Measurements from ENCODE around the gene ARHGAP10.
A peak's percentile ranks its signal among the peaks of the same experiment; 100 is the strongest.
"Not testable (repeated sequence)": the region's sequence is repeated elsewhere in the genome, so short reads cannot be mapped to it uniquely, and the experiment has no call there.

Gene ARHGAP10

DNA sequence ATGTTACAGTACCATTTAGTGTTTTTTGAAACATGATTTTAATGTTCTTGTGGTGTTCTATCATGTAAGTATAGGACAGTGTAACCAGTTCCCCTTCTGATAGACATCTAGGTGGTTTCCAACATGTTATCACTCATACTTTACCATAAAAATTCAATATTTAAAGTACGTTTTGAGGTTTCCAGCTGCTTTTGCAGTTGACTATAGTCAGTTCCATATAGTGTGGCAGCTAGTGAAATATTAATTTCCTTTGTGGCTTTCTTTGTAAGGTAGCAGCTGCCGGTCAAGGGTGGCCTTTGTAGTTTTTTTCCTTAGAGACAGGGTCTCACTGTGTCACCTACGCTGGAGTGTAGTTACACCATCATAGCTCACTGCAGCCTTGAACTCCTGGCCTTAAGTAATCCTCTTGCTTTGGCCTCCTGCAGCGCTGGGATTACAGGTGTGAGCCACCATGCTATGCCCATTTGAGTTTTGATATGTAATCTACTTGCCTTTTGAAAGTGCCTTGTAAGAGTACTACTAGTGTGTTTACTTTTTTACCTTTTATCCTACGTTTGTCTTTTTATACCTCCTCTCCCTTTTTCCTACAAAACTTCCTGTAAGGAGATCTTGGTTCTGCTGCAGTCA is 63.0 kb downstream of the ARHGAP10 start:
- DNase-seq (ENCODE audit: low spot score), result no peak

DNA sequence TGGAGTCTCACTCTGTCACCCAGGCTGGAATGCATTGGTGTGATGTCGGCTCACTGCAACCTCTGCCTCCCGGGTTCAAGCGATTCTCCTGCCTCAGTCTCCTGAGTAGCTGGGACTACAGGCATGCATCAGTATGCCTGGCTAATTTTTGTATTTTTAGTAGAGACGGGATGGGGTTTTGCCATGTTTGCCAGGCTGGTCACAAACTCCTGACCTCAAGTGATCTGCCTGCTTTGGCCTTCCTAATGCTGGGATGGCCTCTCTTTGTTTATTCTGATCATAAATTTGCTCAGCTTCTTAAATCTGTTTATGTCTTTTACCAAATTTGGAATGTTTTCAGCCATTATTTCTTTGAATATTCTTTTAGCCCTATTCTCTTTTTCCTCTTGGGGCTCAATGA is 67.2 kb downstream of the ARHGAP10 start:
- DNase-seq (ENCODE audit: low spot score), result not testable (repeated sequence)

DNA sequence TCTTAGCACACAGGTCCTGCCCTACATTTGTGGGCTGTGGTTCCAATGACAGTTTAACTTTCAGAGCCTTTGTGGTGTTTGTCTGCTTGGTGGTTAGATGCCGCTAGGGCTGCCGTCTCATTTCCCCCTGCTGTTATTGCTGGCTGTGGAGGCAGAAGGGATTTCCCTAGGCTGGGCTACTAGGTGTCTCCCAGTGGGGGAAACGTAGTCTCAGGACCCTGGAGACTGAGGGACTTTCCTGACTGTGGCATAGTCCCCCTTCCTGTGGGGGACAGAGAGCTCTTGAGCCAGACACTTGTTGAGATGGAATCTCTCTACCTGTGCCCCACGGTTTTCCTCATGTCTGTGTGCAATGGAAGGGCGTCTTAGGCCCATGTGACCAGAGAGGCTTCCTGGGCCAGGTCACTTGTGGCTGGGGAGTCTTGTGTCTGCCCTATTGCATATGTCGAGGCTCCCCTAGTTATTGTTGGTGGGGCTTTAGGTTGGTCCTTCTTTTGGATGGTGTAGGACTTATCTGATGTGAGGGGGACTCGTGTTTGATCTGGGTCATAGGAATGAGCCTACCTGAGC is 68.2 kb downstream of the ARHGAP10 start:
- no peak for DNase-seq (ENCODE audit: low spot score)

DNA sequence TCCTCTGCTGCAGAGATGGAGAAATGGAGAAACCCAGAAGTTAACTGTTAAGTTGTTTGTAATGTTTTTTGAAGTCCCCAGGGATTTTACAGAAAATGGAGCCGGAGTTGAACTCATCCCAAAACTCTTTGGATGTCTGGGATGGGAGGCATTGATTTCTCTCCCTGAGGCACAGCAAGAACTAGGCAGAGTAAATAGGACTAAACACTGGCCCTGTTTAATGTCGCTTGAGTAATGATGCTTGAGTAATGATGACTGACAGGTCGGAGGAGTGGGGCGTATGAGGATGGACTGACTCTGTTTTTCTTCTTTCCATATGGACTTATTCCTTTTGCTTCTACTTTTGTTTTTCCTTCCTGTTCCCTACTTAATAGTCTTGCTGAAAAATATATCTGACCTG is 69.9 kb downstream of the ARHGAP10 start:
- no peak for DNase-seq (ENCODE audit: low spot score)

DNA sequence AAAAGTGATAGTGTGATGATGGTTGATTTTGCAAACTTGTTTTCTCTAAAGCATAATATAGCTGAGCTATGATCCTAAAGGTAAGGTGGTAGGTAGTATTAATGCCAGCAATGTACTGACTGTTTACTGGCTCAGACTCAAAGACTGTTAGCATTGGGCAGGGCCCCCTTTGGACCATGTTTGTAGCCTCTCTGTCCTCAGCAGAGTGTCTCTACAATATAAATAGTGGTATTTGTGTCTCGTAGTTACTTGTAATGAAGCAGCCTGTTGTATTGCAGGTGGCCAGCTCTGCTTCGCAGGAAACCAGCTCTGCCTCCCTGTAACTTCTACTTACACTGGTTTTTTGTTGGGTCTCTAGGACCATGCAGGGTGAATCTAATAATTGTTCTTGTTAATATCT is 70.5 kb downstream of the ARHGAP10 start:
- DNase-seq (ENCODE audit: low spot score), result no peak

DNA sequence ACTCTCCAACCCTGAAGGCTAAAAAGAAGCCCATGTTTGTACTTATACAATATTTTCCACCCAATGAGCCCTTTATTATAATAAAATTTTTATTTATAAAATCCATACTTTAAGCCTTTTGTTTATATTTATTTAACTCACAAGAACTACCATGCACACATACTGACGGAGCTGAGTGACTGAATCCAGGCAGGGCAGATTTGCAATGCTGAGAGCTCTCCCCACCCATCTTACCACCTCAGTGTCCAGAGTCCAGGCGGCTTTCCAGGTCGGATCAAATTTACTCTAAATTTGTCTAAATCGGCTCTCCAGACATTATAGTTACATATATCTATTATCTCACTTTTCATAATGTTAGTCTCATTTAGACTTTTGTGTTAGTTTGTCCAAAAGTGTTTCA is 74.1 kb downstream of the ARHGAP10 start:
- no peak for DNase-seq (ENCODE audit: low spot score)

DNA sequence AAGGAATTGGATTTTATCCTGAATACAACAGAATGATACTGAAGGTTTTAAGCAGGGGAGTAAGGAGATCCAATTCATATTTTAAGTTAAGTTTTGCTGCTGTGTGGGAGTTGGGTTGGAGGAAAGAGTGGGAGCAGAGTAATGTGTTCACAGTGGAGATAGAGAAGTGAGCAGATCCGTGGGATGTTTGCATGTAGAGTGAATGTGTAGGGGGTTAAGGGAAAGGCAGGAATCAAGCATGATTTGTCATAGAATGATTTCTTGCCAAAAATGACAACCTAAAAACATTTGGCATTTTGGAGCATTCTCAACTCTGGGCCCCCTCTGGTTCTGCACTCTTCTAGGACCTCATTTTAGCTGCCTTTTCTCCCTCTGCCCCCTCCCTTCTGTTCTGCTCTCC is 76.6 kb downstream of the ARHGAP10 start:
- DNase-seq (ENCODE audit: low spot score), result no peak

DNA sequence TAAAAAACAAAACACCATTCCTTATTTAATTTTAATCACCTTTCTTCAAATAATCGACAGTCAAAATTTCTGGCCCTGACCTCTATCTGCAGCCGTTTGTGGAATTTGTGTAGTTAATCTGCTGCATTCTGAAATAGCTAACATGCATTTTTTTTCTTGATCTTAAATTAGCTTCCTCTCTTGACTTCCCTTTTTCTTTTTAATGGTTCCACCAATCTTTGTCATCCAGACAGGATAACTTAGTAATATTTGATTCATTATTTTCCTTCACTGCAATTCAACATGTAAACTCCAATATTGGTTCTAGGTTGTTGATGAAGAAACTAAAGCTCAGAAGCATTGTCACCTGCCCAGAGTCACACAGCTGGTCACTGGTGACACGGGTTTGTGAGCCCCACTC is 77.3 kb downstream of the ARHGAP10 start:
- DNase-seq (ENCODE audit: low spot score), result no peak

DNA sequence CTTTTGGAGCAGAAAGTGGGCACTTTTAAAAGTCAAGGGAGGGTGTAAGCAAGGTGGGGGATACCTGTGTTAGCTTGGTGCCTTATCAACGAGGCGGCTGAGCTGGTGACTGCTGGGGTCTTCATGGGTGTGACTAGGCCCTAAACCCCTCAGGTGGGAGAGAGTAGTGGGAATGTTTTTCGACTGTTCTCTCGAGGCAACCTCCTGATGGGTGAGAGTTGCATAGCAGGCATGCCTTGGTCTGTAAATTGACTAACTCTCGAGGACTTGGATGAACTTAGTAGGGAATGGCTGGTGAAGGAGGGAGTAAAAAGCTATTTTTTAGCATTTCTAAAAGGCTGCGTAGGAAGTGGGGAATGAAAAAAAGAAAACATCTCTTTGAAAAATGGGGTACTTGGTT is 80.0 kb downstream of the ARHGAP10 start:
- DNase-seq (ENCODE audit: low spot score), result no peak

DNA sequence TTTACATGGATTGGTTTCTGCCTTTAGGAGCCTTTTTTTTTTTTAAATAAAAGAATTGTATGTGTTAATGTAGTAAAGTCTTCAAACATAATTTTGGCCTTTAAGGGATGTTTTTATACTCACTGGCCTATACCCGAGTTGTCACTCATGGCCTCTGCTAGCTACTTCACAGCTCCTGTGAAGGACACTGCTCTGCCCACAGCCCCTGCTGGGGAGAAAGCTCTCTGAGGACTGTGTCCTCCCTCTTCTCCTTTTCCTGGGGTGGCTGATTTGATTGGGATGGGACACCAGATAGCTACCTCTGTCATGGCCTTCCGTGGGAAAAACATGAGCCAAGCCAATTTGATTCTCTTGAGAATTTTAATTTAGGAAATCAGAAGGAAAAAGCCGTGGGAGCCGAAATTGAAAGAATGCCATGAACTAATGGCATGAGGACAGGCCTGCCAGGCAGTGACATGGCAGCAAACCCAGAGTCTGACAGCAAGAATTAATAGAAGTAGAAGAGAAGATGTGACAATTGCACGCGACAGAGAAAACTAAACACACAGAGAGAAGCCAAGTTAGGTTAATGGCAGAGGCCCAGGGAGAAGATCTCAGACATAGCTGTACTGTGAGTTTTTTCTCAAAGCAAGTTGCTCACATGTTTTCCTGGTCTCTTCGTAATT is 81.4 kb downstream of the ARHGAP10 start:
- peak; percentile 57 for DNase-seq (ENCODE audit: low spot score)

DNA sequence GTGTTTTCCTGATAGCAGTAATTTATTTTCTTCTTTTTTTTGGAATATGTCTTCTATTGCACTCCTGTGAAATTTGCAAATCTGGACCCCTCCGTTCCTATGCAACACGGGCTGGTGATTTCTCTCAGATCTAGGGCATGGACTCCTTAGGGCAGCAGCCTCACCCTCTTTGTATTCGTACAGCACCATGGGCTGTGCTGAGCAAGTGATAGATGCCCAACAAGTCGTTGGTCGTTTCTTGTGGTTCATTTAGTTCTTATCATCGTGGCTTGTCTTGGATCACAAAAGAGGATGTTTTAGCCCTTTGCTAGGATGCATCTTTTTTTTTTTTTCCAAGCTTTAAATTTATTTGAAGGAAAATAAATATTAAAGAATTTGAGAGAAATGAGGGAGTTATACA is 82.1 kb downstream of the ARHGAP10 start:
- DNase-seq (ENCODE audit: low spot score), result no peak

DNA sequence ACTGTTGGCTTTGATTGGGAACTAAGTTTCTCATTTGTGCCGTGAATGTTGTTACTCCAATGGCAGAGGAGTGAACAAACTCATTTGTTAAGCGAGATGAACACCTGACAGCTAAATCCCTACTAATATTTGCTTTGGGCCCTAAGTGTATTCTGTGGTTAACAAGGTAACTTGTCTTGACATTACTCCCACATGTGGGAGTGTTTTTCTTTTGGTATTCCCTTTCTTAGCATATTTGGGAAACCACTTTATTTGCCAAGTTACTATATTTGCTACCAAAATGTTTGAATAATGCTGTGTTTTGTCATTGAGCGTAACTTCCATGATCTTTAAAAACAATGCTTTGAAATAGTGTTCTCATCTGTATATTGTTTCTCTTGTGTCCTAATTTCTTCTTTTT is 82.5 kb downstream of the ARHGAP10 start:
- DNase-seq (ENCODE audit: low spot score), result no peak

DNA sequence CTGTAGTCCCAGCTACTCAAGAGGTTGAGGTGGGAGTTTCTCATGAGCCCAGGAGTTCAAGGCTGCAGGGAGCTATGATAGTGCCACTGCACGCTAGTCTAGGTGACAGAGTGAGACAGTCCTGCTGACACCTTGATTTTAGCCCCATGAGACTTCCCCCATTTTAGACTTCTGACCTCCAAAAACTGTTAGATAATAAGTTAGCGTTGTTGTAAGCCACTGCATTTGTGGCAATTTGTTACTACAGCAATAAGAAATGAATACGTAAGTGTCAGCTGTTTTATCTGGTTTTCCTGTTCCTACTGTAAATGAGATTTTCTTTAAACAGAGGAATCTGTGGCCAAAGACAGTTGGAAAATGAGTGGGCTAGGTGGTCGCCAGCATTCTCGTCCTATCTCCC is 83.9 kb downstream of the ARHGAP10 start:
- no peak for DNase-seq (ENCODE audit: low spot score)

DNA sequence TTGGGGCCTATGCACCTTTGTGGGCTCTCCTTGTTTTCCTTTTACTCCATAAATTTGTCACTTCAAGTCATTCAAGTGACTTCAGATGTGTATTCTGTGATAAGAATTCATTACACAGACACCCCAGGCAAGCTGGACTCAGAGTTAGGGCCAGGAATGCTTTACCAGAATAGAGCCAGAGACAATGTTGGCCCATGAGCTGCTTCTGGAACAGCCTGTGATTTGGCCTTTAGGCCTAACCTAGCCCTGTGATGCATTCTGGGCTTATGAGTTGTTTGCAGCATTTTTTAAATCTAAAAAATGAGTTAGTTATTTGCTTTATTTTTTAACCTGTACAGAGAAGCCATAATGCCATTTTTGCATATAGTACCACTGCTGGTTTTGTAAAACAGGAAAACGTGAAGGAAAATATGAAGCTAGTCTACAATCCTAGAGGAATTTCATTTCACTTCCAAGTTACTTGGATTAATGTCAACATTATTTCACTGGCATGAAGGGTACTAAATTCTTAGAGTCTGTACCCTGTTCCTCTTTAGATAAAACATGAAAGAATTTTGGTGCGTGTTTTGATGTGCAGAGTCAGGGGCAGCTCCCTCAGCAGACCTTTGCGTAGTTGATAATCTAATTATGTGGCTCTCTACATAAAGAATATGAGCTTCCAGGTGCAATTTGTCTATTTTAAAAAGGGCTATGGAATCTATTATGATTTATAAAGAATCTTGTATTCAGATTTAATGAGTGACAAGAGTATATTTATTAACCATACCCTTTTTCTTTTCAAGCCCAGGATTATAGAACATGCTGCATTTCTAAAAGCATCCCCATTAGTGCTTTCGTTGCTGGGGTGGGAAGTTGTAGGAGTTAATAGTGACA is 84.7 kb downstream of the ARHGAP10 start:
- DNase-seq (ENCODE audit: low spot score), result no peak

DNA sequence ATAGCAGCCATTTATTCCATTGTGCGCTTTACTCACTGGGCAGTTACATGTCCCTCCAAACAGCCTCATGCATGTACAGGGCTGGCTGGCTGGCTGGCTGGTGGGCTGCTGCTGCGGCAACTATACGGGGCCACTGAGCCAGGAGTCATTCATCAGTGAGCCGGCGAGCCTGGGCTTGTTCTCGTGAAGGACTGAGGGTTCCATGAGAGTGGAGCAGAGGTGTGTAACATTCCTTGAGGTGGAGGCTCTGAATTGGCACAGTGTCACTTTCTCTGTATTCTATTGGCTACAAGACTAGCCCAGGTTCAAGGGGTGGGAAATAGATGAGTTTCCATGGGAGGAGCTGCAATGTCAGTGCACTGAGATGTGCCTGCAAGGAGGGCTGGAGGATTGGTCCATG is 89.1 kb downstream of the ARHGAP10 start:
- DNase-seq (ENCODE audit: low spot score), result no peak

DNA sequence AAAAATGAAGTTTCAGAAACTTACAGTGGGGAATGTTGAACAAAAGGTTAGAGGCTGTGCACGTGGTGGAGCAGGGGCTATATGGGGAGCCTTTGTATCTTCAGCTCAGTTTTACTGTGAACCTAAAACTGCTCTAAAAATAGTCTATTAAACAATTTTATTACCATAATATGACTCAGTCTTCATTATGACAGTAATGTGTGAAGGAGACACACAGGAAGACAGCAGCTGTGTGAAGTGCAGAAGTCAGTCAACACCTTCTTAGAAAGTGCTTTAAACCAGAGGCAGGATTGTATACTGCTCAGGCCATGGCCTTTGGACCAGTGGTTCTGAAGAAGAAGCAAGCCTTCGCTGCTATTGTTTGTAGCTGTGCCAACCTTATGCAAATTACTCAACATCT is 89.7 kb downstream of the ARHGAP10 start:
- no peak for DNase-seq (ENCODE audit: low spot score)

DNA sequence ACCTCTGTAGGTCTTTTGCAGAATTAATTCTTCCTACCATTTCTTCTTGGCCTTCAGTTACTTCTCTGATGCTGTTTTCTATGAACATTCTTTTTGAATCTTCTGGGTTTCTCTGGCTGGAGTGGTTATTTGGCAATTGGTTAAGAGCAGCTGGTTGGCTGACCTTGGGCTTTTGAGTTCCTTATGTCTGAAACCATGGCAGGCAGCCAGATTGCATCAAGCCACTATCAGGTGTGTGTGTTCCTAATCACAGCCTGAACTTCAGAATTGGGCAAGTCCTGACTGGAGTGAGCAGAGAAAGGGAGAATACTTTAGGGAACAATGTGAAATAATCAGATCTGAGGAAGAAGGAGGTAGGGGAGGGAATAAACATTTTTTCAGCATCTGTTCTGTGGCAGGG is 90.2 kb downstream of the ARHGAP10 start:
- no peak for DNase-seq (ENCODE audit: low spot score)

DNA sequence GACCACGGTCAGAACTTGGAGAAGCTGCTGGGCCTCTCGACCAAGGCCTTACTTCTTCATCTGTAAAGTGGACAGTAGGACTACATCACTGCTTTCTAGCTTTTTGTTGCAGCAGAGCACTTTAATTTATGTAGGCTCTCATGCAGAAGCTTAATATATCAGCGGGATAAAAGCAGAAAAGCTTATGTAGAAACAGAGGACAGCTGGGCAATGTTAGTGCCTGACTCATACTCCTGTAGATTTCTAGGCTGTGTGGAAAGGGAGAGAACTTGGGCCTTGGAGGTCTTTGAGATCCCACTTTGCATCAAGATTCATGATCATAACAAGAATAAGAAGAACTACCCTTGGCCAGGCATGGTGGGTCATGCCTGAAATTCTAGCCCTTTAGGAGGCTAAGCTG is 91.2 kb downstream of the ARHGAP10 start:
- no peak for DNase-seq (ENCODE audit: low spot score)

DNA sequence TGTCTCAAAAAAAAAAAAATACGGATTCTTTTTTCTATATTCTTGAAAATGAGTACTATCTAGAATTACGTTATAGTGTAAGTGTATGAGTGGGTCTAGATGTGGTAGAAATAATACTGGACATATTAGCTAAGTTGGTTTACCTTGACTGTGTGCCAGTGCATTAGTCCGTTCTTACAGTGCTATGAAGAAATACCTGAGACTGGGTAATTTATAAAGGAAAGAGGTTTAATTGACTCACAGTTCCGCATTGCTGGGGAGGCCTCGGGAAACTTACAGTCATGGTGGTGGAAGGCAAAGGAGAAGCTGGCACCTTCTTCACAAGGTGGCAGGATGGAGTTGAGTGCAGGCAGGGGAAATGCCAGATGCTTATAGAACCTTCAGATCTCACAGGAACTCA is 92.4 kb downstream of the ARHGAP10 start:
- DNase-seq (ENCODE audit: low spot score), result no peak

DNA sequence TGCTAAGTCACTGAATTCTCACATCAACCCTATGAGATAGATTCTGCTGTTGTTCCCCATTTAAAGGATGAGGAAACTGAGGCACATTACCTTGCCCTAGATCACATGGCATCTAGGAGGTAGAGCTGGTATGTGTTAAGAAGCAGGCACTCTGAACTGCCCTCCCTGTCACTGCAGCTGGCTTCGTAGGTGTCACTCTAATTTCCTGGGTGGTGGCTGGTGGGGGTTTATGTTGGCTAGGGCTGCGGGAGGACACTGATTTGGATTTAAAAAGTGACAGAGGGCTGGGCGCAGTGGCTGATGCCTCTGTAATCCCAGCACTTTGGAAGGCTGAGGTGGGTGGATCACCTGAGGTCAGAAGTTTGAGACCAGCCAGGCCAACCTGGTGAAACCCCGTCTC is 93.0 kb downstream of the ARHGAP10 start:
- no peak for DNase-seq (ENCODE audit: low spot score)

DNA sequence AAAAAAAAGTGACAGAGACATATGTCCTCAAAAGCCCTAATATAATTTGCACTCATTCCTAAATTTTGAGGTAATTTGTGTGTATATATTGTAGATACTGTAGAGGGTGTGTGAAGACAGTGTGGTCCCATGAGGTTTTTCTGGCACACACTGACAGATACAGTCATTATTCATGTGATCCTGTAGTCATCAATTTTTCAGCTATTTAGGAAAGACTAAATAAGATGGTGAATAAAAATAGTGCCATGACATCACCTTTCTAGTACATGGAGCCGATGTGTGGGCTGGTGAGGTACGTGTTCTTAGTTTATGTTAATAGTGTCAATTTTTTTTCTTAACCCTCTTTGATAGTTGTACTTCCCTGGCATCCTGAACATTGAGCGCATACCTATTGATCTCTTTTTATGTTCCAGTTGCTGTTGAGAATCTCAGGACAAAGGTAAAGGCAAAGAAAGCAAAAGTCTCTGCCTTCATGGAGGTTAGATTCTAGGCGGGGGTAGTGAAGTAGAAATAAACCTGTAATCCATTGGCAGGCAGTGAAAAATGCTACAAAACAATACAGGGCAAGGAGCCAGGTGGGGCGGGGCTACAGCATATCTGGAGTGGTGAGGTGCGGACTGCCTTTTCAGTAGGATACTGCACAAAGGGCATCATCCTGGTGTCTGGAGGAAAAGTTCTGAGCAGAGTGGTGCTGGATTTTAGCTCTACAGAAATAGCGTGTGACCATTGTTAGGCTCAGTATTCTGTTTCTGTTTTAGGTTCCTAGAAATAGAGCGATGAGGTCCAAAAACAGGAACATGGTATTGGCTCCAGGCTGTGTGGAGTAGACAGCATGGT is 93.8 kb downstream of the ARHGAP10 start:
- no peak for DNase-seq (ENCODE audit: low spot score)

DNA sequence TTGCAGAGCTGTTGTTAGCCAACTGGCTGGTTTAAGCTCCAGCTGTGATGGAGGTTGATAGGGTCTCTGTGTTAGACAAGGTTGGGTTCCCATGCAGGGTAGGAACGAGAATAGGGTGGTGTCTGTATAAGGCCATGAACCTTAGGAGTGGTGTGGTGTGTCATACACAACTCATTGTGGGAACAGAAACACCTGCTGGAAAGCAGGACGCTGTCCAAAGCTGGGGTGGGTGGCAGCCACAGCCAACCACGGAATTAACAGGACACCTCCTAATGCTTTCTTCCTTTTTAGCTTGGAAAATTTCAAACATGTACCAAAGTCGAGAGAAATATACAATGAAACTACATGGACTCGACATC is 94.4 kb downstream of the ARHGAP10 start:
- DNase-seq (ENCODE audit: low spot score), result no peak
